ENCODE measurements around the gene PRDM16. TPM values are rescaled to one million over a fixed set of nuclear protein-coding genes. Genes with fewer than 3 reads are reported as not detected.

PRDM16 gene
- total and polyA plus RNA-seq, 2 of the 13 experiments (the other 11 are each of a cell fraction or from before 2014, with no cell fraction given): 0.15 to 0.81 TPM

GRCh38 chr1:3251099-3251806, 182.2 kb downstream of the PRDM16 start (continued):
- TF ChIP-seq CREB3 (CRISPR knock-in tag; IDR thresholded peaks at IDR 0.05) (no peak), ZUFSP (CRISPR knock-in tag; IDR thresholded peaks at IDR 0.05; ENCODE audit: borderline replicate concordance) (no peak), HIVEP1 (CRISPR knock-in tag; IDR thresholded peaks at IDR 0.05) (no peak), ZNF549 (CRISPR knock-in tag; IDR thresholded peaks at IDR 0.05) (no peak), TFE3 (CRISPR knock-in tag; IDR thresholded peaks at IDR 0.05) (peak; percentile 89), MXI1 (IDR thresholded peaks at IDR 0.05; ENCODE audit: borderline replicate concordance, low read depth, low read length) (no peak), NRL (CRISPR knock-in tag; IDR thresholded peaks at IDR 0.05; ENCODE audit: borderline replicate concordance) (no peak), NFKBIZ (CRISPR knock-in tag; IDR thresholded peaks at IDR 0.05) (no peak), RXRB (CRISPR knock-in tag; IDR thresholded peaks at IDR 0.05; ENCODE audit: borderline replicate concordance) (peak; percentile 76), FOXP1 (IDR thresholded peaks at IDR 0.05) (no peak), FOXP1 (CRISPR knock-in tag; IDR thresholded peaks at IDR 0.05) (no peak), ZNF460 (CRISPR knock-in tag; IDR thresholded peaks at IDR 0.05; ENCODE audit: borderline replicate concordance) (no peak), SMARCE1 (IDR thresholded peaks at IDR 0.05; ENCODE audit: borderline replicate concordance) (no peak), ZNF367 (CRISPR knock-in tag; IDR thresholded peaks at IDR 0.05; ENCODE audit: borderline replicate concordance) (no peak), SP2 (CRISPR knock-in tag; IDR thresholded peaks at IDR 0.05) (no peak), ZNF142 (CRISPR knock-in tag; IDR thresholded peaks at IDR 0.05) (no peak), NR0B2 (CRISPR knock-in tag; IDR thresholded peaks at IDR 0.05) (no peak), SALL1 (CRISPR knock-in tag; IDR thresholded peaks at IDR 0.05) (peak; percentile 59)
